Stimulated activated CD8-positive, alpha-beta memory T cell treated with anti-CD3 and anti-CD28 coated beads, Interleukin-7, amount 100 ng/mL, for 4 hours (primary cell): Measurements from ENCODE around the gene TRIAP1.
"Not testable (repeated sequence)": the region's sequence is repeated elsewhere in the genome, so short reads cannot be mapped to it uniquely, and the experiment has no call there.

ENCODE experiments used
- DNase-seq, 2 donors: peaks; one replicate each; pipeline ENCODE4 v3.0.0-alpha.2; 2020; ENCODE audit warnings: low read depth in 2 of 2

Gene TRIAP1

GRCh38 chr12:120468821-120469449, 22.8 kb upstream of the TRIAP1 start:
- DNase-seq = peak; percentile 28 to 53

- peak in 1 of 2 donors; percentile 0 for DNase-seq
These were observed 22.2 kb upstream of the TRIAP1 start for GRCh38 chr12:120468325-120468820.

GRCh38 chr12:120467439-120467838, 21.3 kb upstream of the TRIAP1 start:
- no peak for DNase-seq

- peak in 1 of 2 donors; percentile 30 for DNase-seq
These were observed 20.6 kb upstream of the TRIAP1 start for GRCh38 chr12:120466560-120467315.

- DNase-seq = no peak
These were observed 19.6 kb upstream of the TRIAP1 start for GRCh38 chr12:120465756-120466155.

GRCh38 chr12:120463712-120464111, 17.5 kb upstream of the TRIAP1 start:
- no peak for DNase-seq

GRCh38 chr12:120462099-120462640, 16.0 kb upstream of the TRIAP1 start:
- no peak for DNase-seq

GRCh38 chr12:120460157-120460556, 14.0 kb upstream of the TRIAP1 start:
- DNase-seq = no peak

GRCh38 chr12:120457133-120457532, 10.9 kb upstream of the TRIAP1 start:
- DNase-seq = no peak

- DNase-seq = no peak
These were observed 9.1 kb upstream of the TRIAP1 start for GRCh38 chr12:120455302-120455701.

GRCh38 chr12:120453977-120454376, 7.8 kb upstream of the TRIAP1 start:
- no peak for DNase-seq

- no peak for DNase-seq
These were observed 7.0 kb upstream of the TRIAP1 start for GRCh38 chr12:120453060-120453750.

GRCh38 chr12:120452524-120452923, 6.3 kb upstream of the TRIAP1 start:
- not testable (repeated sequence) for DNase-seq

GRCh38 chr12:120447992-120448391, 1.8 kb upstream of the TRIAP1 start:
- DNase-seq = no peak

GRCh38 chr12:120446844-120447178, 627 bp upstream of the TRIAP1 start:
- DNase-seq = not testable (repeated sequence)

GRCh38 chr12:120444676-120445075, 1.5 kb downstream of the TRIAP1 start:
- no peak for DNase-seq

- peak; percentile 61 to 62 for DNase-seq
These were observed 6.4 kb downstream of the TRIAP1 start for GRCh38 chr12:120439646-120440247.

- no peak for DNase-seq
These were observed 7.5 kb downstream of the TRIAP1 start for GRCh38 chr12:120438495-120439198.

- DNase-seq = peak; percentile 97 to 99
These were observed 8.3 kb downstream of the TRIAP1 start, which contains the start of gene COX6A1 for GRCh38 chr12:120437735-120438494. TSS of gene COX6A1 (plus strand) at chr12:120438113. CDS start at chr12:120438127, 14 bp downstream.

GRCh38 chr12:120432772-120433525, 13.2 kb downstream of the TRIAP1 start:
- DNase-seq = no peak
